H9 (cell line): ENCODE results near the gene GJA9. TPM values are rescaled to one million over a fixed set of nuclear protein-coding genes. Genes with fewer than 3 reads are reported as not detected.

ENCODE experiments used
- DNase-seq: peaks from one replicate; pipeline ENCODE4 v3.0.0-alpha.2; 2017
- H2AFZ ChIP-seq: one replicate; pipeline ENCODE4 v1.6.1; 2013; ENCODE audit warnings: mild to moderate bottlenecking, low read length, control low read depth, moderate library complexity
- H2AK5ac ChIP-seq: 2 replicates; pipeline ENCODE4 v1.6.1; 2013; ENCODE audit warnings: low read length, control low read depth, mixed read lengths; ENCODE audit not compliant: insufficient read length
- H2BK120ac ChIP-seq: one replicate; pipeline ENCODE4 v1.6.1; 2013; ENCODE audit warnings: low read depth, mild to moderate bottlenecking, low read length, control low read depth, inconsistent platforms; ENCODE audit not compliant: poor library complexity, severe bottlenecking
- H2BK12ac ChIP-seq: 2 replicates; pipeline ENCODE4 v1.6.1; 2013; ENCODE audit warnings: low read length, control low read depth, mixed read lengths, low read depth; ENCODE audit not compliant: insufficient read length
- H2BK15ac ChIP-seq: 2 replicates; pipeline ENCODE4 v1.6.1; 2013; ENCODE audit warnings: low read depth, low read length, control low read depth
- H2BK20ac ChIP-seq: one replicate; pipeline ENCODE4 v1.6.1; 2013; ENCODE audit warnings: low read depth, mild to moderate bottlenecking, low read length, control low read depth, inconsistent platforms; ENCODE audit not compliant: poor library complexity, severe bottlenecking
- H2BK5ac ChIP-seq: 2 replicates; pipeline ENCODE4 v1.6.1; 2013; ENCODE audit warnings: low read length, control low read depth, mixed read lengths; ENCODE audit not compliant: insufficient read length
- H3K14ac ChIP-seq: 2 replicates; pipeline ENCODE4 v1.6.1; 2013; ENCODE audit warnings: low read length, control low read depth; ENCODE audit not compliant: insufficient read depth
- H3K18ac ChIP-seq: 2 replicates; pipeline ENCODE4 v1.6.1; 2013; ENCODE audit warnings: low read depth, mild to moderate bottlenecking, mixed read lengths, low read length, control low read depth; ENCODE audit not compliant: insufficient read length
- H3K23ac ChIP-seq: 2 replicates; pipeline ENCODE4 v1.6.1; 2013; ENCODE audit warnings: low read length, control low read depth, mixed read lengths, low read depth; ENCODE audit not compliant: insufficient read length
- H3K23me2 ChIP-seq: 2 replicates; pipeline ENCODE4 v1.6.1; 2013; ENCODE audit warnings: low read depth, mild to moderate bottlenecking, mixed read lengths, low read length, control low read depth; ENCODE audit not compliant: insufficient read length, poor library complexity, severe bottlenecking
- H3K27ac ChIP-seq: 2 replicates; pipeline ENCODE4 v1.5.1; 2013; ENCODE audit warnings: low read length, control low read depth, mixed read lengths, low read depth; ENCODE audit not compliant: insufficient read length
- H3K27me3 ChIP-seq: 2 replicates; pipeline ENCODE4 v1.6.1; 2013; ENCODE audit warnings: low read length, control low read depth, inconsistent platforms; ENCODE audit not compliant: insufficient read depth
- H3K4ac ChIP-seq: 2 replicates; pipeline ENCODE4 v1.6.1; 2013; ENCODE audit warnings: low read depth, mild to moderate bottlenecking, control low read depth, inconsistent platforms, low read length, moderate library complexity
- H3K4me1 ChIP-seq: 2 replicates; pipeline ENCODE4 v1.6.1; 2013; ENCODE audit warnings: low read length, control low read depth, inconsistent platforms; ENCODE audit not compliant: insufficient read depth
- H3K4me2 ChIP-seq: 2 replicates; pipeline ENCODE4 v1.6.1; 2013; ENCODE audit warnings: low read length, control low read depth, mixed read lengths; ENCODE audit not compliant: insufficient read length, insufficient read depth
- H3K56ac ChIP-seq: 2 replicates; pipeline ENCODE4 v1.6.1; 2013; ENCODE audit warnings: low read depth, mild to moderate bottlenecking, mixed read lengths, low read length, control low read depth; ENCODE audit not compliant: insufficient read length
- H3K79me1 ChIP-seq: 2 replicates; pipeline ENCODE4 v1.6.1; 2013; ENCODE audit warnings: low read depth, mild to moderate bottlenecking, moderate library complexity, low read length, control low read depth, inconsistent platforms; ENCODE audit not compliant: insufficient read depth, poor library complexity, severe bottlenecking
- H3K79me2 ChIP-seq: 2 replicates; pipeline ENCODE4 v1.6.1; 2013; ENCODE audit warnings: low read length, control low read depth, inconsistent platforms; ENCODE audit not compliant: insufficient read depth
- H3K9ac ChIP-seq: 2 replicates; pipeline ENCODE4 v1.6.1; 2013; ENCODE audit warnings: low read length, control low read depth, mixed read lengths; ENCODE audit not compliant: insufficient read length; ENCODE audit errors: extremely low read depth
- H3K9me3 ChIP-seq: one replicate; pipeline ENCODE4 v1.6.1; 2013; ENCODE audit warnings: low read depth, low read length, inconsistent platforms; ENCODE audit not compliant: control insufficient read depth
- H3T11ph ChIP-seq: one replicate; pipeline ENCODE4 v1.6.1; 2013; ENCODE audit warnings: mild to moderate bottlenecking, low read length, control low read depth, inconsistent platforms
- H4K20me1 ChIP-seq: one replicate; pipeline ENCODE4 v1.6.1; 2013; ENCODE audit not compliant: control insufficient read depth, insufficient read length, insufficient read depth
- H4K5ac ChIP-seq: 2 replicates; pipeline ENCODE4 v1.6.1; 2013; ENCODE audit warnings: low read depth, mild to moderate bottlenecking, mixed read lengths, low read length, control low read depth; ENCODE audit not compliant: insufficient read length
- H4K8ac ChIP-seq: replicated peaks from 2 replicates; pipeline ENCODE4 v1.6.1; 2013; ENCODE audit warnings: low read length, control low read depth, mixed read lengths, low read depth; ENCODE audit not compliant: insufficient read length
- H4K91ac ChIP-seq: 2 replicates; pipeline ENCODE4 v1.6.1; 2013; ENCODE audit warnings: low read depth, mild to moderate bottlenecking, moderate library complexity, mixed read lengths, low read length, control low read depth; ENCODE audit not compliant: insufficient read length
- H3K27ac Mint-ChIP-seq, 3 experiments: 2 replicates in 2 of 3; 3 replicates in 1 of 3; pipeline ENCODE4 v1.8.0; 2020 to 2021; ENCODE audit warnings: mixed read lengths in 3 of 3, mild to moderate bottlenecking in 1 of 3, moderate library complexity in 1 of 3
- H3K27me3 Mint-ChIP-seq: 2 replicates; pipeline ENCODE4 v1.8.0; 2021; ENCODE audit warnings: low read depth, mild to moderate bottlenecking, moderate library complexity, mixed read lengths
- H3K36me3 Mint-ChIP-seq, 3 experiments: 2 replicates in 2 of 3; 3 replicates in 1 of 3; pipeline ENCODE4 v1.8.0; 2020 to 2021; ENCODE audit warnings: low read depth in 3 of 3, mixed read lengths in 3 of 3; ENCODE audit not compliant: insufficient read depth in 1 of 3
- H3K4me1 Mint-ChIP-seq, 2 experiments: 2 replicates each; pipeline ENCODE4 v1.8.0; 2020; ENCODE audit warnings: mixed read lengths in 2 of 2
- H3K4me3 Mint-ChIP-seq, 2 experiments: 2 replicates in 1 of 2; 3 replicates in 1 of 2; pipeline ENCODE4 v1.8.0; 2020 to 2021; ENCODE audit warnings: mild to moderate bottlenecking in 2 of 2, mixed read lengths in 2 of 2, moderate library complexity in 1 of 2
- H3K9me3 Mint-ChIP-seq, 2 experiments: 2 replicates in 1 of 2; 3 replicates in 1 of 2; pipeline ENCODE4 v1.8.0; 2020; ENCODE audit warnings: mild to moderate bottlenecking in 2 of 2, mixed read lengths in 2 of 2, moderate library complexity in 1 of 2
- CTCF ChIP-seq: fragments of 200-600 bp; sonication (generic); conservative IDR thresholded peaks from 3 replicates; pipeline ENCODE4 v1.8.0; 2021; ENCODE audit warnings: antibody characterized with exemption, mild to moderate bottlenecking
- WGBS: extraction: QIAGEN DNeasy Blood & Tissue Kit; methylation state at CpG from one replicate; pipeline ENCODE4 v1.1.7; 2013; ENCODE audit warnings: missing lambda C conversion rate, low lambda C conversion rate, mixed read lengths; ENCODE audit not compliant: insufficient read length; ENCODE audit errors: extremely low coverage; 5-methylcytosine and 5-hydroxymethylcytosine counted together
- total RNA-seq: library from RNA; stranded (reverse); gene quantifications from 2 replicates; pipeline ENCODE4 v1.2.1, GENCODE V29; 2021

GJA9 gene
- total RNA-seq, 1 experiment from 2014 or later, result not detected

- H3K79me1 ChIP-seq, result no peaks in the 10 kb centered on the region
- Mint-ChIP-seq H3K27me3 (peaks cover 5% of the 10 kb centered on the region), H3K4me3 (no peak overlapping the region), H3K4me1 (peaks cover 15 to 26% of the 10 kb centered on the region in 2 experiments), H3K36me3 (peaks cover 3 to 20% (median 18%) of the 10 kb centered on the region in 3 experiments; a peak in 6 of 7 replicates), H3K9me3 (no peaks in the 10 kb centered on the region), H3K27ac (no peak overlapping the region)
- no peak overlapping the region for H2BK12ac ChIP-seq
- no peak overlapping the region for H3K14ac ChIP-seq
- H3K4ac ChIP-seq, result no peak overlapping the region
- peak; percentile 89 for TF ChIP-seq CTCF
- no peak overlapping the region for H2BK120ac ChIP-seq
- no peak overlapping the region for H2AK5ac ChIP-seq
- no peak overlapping the region for H2BK5ac ChIP-seq
- H3K4me1 ChIP-seq, result no peaks in the 10 kb centered on the region; the same call in 1 of the 2 replicates
- no peak overlapping the region for H3K23ac ChIP-seq
- H4K5ac ChIP-seq, result no peak overlapping the region
- no peaks in the 10 kb centered on the region for H3K79me2 ChIP-seq
- H4K20me1 ChIP-seq, result no peaks in the 10 kb centered on the region
- peak; percentile 63 for DNase-seq
- H3K9me3 ChIP-seq, result no peaks in the 10 kb centered on the region
- H3K27me3 ChIP-seq, result no peaks in the 10 kb centered on the region
- no peak overlapping the region for H2BK15ac ChIP-seq
- WGBS, result no CpG with 5 or more reads among the region's 3 CpGs
- H3K9ac ChIP-seq, result no peak overlapping the region
- H2BK20ac ChIP-seq, result no peak overlapping the region
- no peak overlapping the region for H3T11ph ChIP-seq
- no peak overlapping the region for H3K18ac ChIP-seq
- no peak overlapping the region for H4K91ac ChIP-seq
- H3K4me2 ChIP-seq, result no peak overlapping the region
- H3K27ac ChIP-seq, result no peak overlapping the region
- no peaks in the 10 kb centered on the region for H3K23me2 ChIP-seq
- H4K8ac ChIP-seq, result no peak overlapping the region
- no peak overlapping the region for H3K56ac ChIP-seq
- no peak overlapping the region for H2AFZ ChIP-seq
Observed at GRCh38 chr1:38834937-38835827, 46.2 kb downstream of the GJA9 start.
